Activated CD4-positive, alpha-beta T cell treated with anti-CD3 and anti-CD28 coated beads for 48 hours (primary cell): Measurements from ENCODE around the gene BCCIP.

Source experiments
- DNase-seq: peaks from one replicate; pipeline ENCODE4 v3.0.0-alpha.2; 2020

The BCCIP gene

DNA sequence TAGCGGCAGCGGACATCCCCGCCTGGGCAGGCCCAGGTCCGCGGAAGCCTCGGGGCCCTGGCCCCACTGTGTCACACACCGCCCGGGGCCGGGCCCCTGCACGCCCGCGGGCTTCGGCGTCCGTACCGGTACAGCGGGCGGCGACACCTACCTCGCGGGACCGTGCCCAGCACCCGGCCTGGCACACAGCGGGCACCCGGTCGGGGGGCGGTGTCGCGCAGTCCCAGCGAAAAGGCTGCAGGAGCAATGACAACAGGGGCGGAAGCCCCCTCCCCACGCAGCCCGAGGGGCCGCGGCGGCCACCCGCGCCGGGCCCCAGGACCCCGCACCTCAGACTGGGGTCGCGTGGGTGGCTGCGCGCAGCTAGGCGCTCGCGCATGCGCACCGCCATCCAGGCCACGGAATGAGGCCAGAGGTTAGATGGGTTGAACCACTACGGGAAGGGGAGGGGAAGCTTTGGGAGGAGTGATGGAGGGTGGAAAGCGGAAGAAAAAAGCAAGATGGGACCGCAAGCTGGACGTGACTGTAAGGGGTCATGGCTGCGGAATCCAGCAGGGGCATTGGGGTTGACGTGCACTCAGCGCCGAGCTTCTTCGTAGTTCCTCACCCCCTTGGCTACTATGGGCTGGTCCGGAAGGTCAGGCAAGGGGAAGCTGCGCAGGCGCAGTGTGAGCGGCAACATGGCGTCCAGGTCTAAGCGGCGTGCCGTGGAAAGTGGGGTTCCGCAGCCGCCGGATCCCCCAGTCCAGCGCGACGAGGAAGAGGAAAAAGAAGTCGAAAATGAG, at the start of gene BCCIP, which contains the start of gene UROS:
BCCIP (plus strand) TSS at position 669 of the 785 bp plus-strand sequence; CDS start at position 681, 12 bp downstream.
UROS (minus strand) TSS at position 381 of the 785 bp plus-strand sequence. CDS start 6,759 bp downstream, outside the sequence.
- peak; percentile 92 for DNase-seq

DNA sequence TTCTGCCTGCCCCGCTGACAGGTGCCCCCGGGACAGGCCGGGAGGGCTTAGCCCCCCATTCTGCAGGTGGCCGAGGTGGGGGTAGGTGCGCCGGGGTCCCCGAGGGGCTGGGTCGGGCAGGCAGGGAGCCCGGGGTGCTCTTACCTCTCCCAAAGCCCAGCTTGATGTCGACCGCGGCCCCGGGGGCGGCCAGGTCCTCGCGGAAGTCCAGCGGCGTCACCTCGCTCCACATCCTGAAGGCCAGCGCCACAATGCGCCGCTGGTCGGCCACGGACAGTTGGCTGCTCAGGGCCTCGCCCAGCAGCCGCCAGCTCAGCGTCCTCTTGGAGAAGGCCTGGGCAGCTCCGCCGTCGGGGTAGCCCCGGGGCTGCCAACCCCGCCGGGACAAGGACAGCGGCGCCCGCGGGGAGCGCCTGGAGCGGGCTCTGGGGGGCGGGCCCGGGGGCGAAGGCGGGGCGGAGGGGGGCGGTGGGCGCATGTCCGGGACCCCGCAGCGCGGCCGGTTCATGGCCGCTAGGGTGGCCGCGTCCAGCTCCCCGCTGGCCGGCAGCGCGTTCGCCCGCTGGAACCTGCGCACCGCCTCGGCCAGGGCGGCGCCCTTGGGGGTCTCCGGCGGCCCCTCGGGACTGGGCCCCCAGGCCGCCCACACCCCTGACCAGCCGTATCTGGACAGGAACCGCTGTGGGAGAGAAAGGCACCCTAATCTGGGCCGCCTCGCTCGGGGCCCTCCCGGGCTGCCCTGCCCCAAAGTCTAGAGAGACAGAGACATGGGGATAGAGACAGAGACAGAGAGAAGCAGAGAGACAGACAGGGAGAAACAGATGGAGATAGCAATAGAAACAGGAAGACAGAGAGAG, 49.4 kb upstream of the BCCIP start:
- DNase-seq, result no peak

- DNase-seq, result no peak
These were observed 48.7 kb upstream of the BCCIP start for GRCh38 chr10:125774581-125775191.

DNA sequence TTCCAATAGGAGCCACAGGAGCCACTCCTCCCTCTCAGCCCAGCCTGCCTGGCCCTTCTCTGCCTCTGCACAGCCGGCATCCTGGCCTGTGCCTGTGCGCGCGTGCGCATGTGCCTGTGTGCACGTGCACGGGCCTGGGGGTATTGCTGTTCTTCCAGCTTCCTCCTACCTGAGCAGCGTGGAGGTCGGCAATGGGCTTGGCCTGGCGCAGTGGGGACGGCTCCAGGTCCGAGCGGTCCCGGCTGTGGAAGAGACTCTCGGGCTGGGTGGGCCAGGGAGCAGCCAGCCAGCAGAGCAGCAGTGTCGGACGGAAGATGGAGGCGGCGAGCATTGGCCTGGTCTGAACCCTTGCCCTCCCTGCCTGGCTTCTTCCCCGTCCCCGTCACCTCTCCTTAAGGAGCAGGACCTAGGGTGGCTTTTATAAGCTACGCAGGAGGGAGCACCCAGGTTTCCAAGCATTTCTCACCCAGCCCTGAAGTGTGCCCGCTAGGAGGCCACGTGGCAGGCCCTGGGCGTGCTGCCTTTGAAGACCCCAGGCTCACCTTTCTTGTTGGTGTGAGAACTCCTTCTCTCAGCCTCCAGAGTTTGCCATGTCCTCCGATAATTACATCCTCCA, 47.7 kb upstream of the BCCIP start, which contains the start of gene MMP21:
MMP21 (minus strand) TSS at position 331 of the 616 bp plus-strand sequence; CDS start at position 331, 0 bp downstream.
- DNase-seq, result no peak

DNA sequence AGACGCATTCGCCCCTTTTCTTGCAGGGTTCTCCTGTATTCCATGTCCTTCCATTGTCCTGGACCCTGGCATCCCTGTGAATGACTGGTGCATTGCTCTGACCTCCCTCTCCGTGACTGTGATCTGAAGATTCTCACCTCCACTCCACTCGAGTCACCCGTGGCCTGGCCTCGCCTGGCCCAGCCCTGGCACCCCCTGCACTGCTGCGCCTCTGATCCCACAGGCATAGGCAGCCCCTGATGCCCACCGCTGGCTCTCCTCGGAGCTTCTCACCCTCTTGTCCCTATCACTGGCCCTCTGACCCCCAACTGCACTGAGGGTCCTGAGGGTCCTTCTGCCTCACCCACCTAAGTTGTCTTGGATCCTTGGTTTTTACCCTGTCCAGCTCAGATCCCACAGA, 45.5 kb upstream of the BCCIP start:
- no peak for DNase-seq

DNA sequence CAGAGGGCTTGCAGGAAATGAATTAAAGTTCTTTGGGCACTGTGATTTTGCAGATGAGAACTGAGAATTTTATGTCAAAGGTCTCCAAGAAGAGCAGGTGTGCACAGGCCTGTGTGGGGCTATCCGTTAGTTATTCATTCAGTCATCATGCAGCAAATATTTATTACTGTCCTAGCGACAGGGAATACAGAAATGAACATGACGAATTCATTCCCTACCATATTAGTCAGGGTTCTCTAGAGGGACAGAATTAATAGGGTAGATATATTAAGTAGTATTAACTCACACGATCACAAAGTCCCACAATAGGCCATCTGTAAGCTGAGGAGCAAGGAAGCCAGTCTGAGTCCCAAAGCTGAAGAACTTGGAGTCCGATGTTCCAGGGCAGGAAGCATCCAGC, 44.8 kb upstream of the BCCIP start:
- no peak for DNase-seq

- no peak for DNase-seq
These were observed 43.7 kb upstream of the BCCIP start for GRCh38 chr10:125779403-125780327.

- no peak for DNase-seq
These were observed 42.0 kb upstream of the BCCIP start for GRCh38 chr10:125781374-125781773.

- no peak for DNase-seq
These were observed 41.3 kb upstream of the BCCIP start for GRCh38 chr10:125782054-125782453.

- no peak for DNase-seq
These were observed 40.7 kb upstream of the BCCIP start for GRCh38 chr10:125782616-125783015.

DNA sequence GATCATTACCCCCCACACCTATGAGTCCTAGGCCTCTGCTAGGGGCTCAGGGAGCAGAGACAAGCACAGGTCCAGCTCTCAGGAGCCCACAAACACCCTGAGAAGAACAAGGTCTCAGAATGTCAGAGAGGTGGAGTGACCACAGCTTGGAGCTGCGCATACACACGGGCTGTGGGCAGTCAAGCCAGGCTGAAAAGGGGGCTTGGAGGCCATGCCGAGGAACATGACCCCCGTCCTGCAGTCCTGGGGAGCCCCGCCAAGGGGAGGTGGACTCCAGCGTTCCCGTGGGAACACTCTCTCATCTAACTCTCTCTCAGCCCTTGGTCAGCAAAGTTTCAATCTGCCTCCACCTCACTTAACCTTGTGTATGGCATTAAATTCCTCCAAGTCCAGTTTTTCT, 39.9 kb upstream of the BCCIP start:
- DNase-seq, result no peak

DNA sequence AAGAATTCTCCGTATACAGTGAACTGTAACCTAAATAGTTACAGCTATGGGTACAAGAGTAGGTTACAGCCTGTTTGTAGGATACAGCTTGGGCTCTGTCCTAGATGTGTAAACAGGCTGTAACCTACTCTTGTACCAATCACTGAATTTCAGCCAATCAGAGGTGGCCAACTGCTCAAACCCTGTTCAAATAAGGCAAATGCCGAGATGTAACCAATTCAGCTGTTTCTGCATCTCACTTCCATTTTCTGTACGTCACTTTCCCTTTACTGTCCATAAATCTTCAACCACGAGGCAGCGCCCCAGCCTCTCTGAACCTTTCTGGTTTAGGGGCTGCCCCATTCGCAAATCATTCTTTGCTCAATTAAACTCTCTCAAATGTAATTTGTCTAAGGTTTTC, 39.4 kb upstream of the BCCIP start:
- no peak for DNase-seq

GRCh38 chr10:125785791-125786190, 37.6 kb upstream of the BCCIP start:
- no peak for DNase-seq

DNA sequence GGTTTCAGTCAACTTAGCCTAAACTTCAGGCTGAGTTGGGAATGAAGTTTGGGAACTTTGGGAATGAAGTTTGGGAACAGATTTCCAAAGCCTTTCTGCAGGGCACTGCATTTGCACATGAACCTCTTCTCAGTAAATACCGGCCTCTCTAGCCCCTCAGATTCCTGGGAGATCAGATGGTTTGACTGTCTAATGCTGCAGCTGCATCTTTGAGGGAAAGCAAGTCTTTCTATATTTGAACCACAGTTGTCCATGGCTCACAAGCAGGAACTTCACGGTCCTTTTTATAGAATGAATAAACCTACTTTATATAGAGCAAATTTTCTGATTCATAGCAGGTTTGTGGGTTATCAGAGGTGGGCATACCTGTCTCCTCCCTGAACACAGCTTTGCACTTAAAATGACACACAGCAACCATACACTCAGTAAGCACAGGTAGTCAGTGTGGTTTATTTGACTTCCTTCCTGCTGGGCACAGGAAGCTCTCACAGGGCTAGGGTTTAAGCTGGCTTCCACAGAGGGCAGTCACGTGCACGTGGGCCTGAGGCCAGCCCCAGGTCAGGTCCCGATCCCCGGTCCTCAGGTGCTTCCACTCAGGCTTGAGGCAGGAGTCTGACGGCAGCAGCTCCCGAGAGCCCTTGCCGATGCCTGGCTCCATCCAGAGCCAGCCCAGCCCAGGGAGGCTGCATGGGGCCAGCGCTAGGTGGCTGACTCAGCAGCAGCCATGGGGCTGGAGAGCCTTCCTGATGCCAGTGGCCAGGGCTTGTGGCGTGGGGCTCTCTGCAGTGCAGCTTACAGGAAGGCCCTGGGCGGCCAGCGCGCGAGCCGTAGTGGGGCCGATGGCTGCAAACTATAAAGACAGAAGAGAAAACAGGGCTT, 35.0 kb upstream of the BCCIP start:
- DNase-seq, result no peak

DNA sequence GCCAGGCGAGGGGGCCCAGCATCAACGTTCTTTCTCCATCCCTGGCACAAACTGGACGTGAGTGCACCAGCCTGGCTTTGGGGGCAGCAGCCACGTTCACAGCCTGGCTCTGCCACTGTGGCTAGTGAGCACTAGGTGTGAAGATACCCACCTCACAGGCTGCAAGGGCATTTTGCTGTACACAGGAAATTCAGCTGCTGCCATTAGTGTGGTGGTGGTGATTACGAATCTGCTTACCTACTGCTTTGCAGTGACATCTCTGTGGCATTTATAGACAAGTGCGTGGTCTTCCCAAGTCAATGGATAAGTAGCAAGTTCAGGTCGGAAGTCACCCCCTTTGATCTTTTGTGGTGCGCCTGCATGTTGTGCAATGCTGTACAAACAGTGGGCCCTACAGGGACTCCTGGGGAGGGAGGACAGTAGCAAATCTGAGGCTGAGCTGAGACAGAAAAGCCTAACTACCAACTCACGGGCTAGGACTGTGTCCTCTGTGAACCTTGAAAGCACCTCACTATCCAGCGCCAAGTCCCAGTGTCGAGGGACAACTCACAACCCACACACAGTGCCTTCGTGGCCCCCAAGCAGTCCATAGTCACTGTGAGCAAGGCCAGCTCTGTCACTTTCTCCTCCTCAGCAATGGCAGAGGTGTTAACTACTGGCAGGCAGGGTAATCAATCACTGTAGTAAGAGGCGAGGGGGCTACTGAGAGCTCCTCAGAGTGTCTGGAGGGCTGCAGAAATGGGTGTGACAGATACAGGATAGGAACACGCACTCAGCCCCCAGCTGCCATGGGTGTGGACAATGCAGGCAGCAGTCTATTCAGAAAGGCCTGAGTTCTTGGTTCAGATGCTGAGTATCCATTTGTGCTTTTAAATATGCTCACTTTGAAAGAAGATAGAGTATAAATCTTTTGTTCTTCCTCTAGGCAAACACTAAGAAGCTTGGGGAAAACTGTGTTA, 30.7 kb upstream of the BCCIP start:
- DNase-seq, result no peak

GRCh38 chr10:125795128-125795527, 28.2 kb upstream of the BCCIP start:
- no peak for DNase-seq

DNA sequence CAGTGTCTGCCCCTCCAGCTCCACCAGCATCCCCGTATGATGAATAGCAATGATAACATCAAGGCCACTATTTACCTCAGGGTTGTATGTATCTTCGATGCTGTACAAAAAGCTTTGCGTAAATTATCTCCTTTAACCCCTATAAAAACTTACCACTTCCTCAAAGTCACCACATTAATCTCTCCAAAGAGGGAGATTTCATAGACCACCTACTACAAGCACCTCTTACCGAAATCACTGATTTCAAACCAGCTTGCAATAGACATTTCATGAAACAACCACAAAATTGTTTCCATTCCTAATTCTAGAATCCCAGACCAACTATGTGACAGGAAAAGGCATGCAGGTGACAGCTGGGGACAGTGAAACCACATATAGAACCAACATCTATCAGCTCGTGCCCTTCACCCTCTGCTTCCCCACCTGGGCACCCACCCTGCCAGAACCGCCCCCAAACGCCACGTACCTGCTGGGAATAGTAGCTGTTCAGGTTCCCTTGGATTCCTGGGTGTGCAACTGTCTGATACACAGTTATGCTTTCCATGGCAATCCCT, 27.6 kb upstream of the BCCIP start:
- DNase-seq, result no peak

DNA sequence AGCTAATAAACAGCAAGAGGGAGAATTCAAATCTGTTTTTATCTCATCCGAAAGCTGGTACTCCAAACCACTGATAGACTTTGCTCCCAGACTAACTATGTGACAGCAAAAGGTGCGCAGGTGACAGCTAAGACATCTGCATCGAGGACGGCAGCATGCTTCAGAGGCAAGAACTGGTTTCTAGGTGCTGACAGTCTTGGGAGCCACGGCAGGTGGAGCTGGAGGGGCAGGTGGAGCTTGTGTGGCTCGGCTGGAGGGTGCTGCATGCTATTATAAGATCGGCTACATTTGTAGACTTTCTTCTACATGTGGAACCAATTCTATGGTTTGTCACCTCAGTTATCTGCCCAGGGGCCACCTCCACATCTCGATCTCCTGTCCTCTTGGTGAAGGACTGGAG, 25.9 kb upstream of the BCCIP start:
- no peak for DNase-seq

- no peak for DNase-seq
These were observed 25.2 kb upstream of the BCCIP start for GRCh38 chr10:125797994-125798662.
